Loucy (cell line): ENCODE data around the gene SHISAL1.

Experiments
- EZH2phosphoT487 ChIP-seq: fragments of 200-600 bp; IDR thresholded peaks from 2 replicates; pipeline ENCODE4 v1.6.1; 2018; ENCODE audit warnings: antibody characterized with exemption, mild to moderate bottlenecking, moderate library complexity, borderline replicate concordance
- TF ChIP-seq, protein P1 (sequence below): fragments of 200-600 bp; sonication (generic); conservative IDR thresholded peaks from 2 replicates; pipeline ENCODE4 v1.5.1; 2014; ENCODE audit warnings: mild to moderate bottlenecking, antibody characterized with exemption, low read length

GRCh38 chr22:44301039-44301438, 11.7 kb downstream of the SHISAL1 start:
- TF ChIP-seq, protein P1, sequence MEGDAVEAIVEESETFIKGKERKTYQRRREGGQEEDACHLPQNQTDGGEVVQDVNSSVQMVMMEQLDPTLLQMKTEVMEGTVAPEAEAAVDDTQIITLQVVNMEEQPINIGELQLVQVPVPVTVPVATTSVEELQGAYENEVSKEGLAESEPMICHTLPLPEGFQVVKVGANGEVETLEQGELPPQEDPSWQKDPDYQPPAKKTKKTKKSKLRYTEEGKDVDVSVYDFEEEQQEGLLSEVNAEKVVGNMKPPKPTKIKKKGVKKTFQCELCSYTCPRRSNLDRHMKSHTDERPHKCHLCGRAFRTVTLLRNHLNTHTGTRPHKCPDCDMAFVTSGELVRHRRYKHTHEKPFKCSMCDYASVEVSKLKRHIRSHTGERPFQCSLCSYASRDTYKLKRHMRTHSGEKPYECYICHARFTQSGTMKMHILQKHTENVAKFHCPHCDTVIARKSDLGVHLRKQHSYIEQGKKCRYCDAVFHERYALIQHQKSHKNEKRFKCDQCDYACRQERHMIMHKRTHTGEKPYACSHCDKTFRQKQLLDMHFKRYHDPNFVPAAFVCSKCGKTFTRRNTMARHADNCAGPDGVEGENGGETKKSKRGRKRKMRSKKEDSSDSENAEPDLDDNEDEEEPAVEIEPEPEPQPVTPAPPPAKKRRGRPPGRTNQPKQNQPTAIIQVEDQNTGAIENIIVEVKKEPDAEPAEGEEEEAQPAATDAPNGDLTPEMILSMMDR: no peak
- TF ChIP-seq EZH2phosphoT487: no peak
